GM18526 (cell line): ENCODE data around the gene CACNA2D1.

Experiments used
- POLR2A ChIP-seq: IDR thresholded peaks from 3 replicates; pipeline ENCODE4 v1.6.1; 2011; ENCODE audit not compliant: insufficient read length; ENCODE audit errors: extremely low read depth

Gene CACNA2D1

GRCh38 chr7:82071468-82071867, 372.1 kb downstream of the CACNA2D1 start:
- TF ChIP-seq POLR2A: no peak

GRCh38 chr7:82067628-82068264, 375.8 kb downstream of the CACNA2D1 start:
- TF ChIP-seq POLR2A: no peak

- TF ChIP-seq POLR2A: no peak
Observed at GRCh38 chr7:82057476-82057875, 386.1 kb downstream of the CACNA2D1 start.

- no peak for TF ChIP-seq POLR2A
Observed at GRCh38 chr7:82056282-82056681, 387.3 kb downstream of the CACNA2D1 start.

- no peak for TF ChIP-seq POLR2A
Observed at GRCh38 chr7:82054544-82054943, 389.0 kb downstream of the CACNA2D1 start.

- no peak for TF ChIP-seq POLR2A
Observed at GRCh38 chr7:82053453-82054032, 390.0 kb downstream of the CACNA2D1 start.

GRCh38 chr7:82051601-82052000, 392.0 kb downstream of the CACNA2D1 start:
- no peak for TF ChIP-seq POLR2A

- no peak for TF ChIP-seq POLR2A
Observed at GRCh38 chr7:82050792-82051191, 392.8 kb downstream of the CACNA2D1 start.

GRCh38 chr7:82049891-82050533, 393.6 kb downstream of the CACNA2D1 start:
- TF ChIP-seq POLR2A: no peak

GRCh38 chr7:82049442-82049841, 394.1 kb downstream of the CACNA2D1 start:
- no peak for TF ChIP-seq POLR2A

GRCh38 chr7:82044497-82045080, 399.0 kb downstream of the CACNA2D1 start:
- no peak for TF ChIP-seq POLR2A

GRCh38 chr7:82039621-82040020, 404.0 kb downstream of the CACNA2D1 start:
- TF ChIP-seq POLR2A: no peak

GRCh38 chr7:82036146-82036886, 407.3 kb downstream of the CACNA2D1 start:
- TF ChIP-seq POLR2A: no peak

- TF ChIP-seq POLR2A: no peak
Observed at GRCh38 chr7:82035456-82035855, 408.1 kb downstream of the CACNA2D1 start.

- TF ChIP-seq POLR2A: no peak
Observed at GRCh38 chr7:82032901-82033300, 410.7 kb downstream of the CACNA2D1 start.
